ENCODE measurements around the gene CCDC158. TPM values are rescaled to one million over a fixed set of nuclear protein-coding genes. Genes with fewer than 3 reads are reported as not detected.

CCDC158 gene
- total and polyA plus RNA-seq, 2 experiments from 2014 or later, result 0.21 to 0.27 TPM

GRCh38 chr4:76442807-76443206 is 21.9 kb upstream of the CCDC158 start:
- Mint-ChIP-seq H3K27me3 (ENCODE audit: insufficient read depth, low read depth, poor library complexity) (peaks cover 5% of the 10 kb centered on the region), H3K4me1 (peaks cover 21% of the 10 kb centered on the region), H3K36me3 (ENCODE audit: low read depth) (peaks cover 3% of the 10 kb centered on the region; the same call in 1 of the 3 replicates), H3K4me3 (no peak overlapping the region), H3K27ac (peak overlapping the region; percentile 54), H3K9me3 (no peaks in the 10 kb centered on the region)
- no peaks in the 10 kb centered on the region for H3F3A ChIP-seq (replicated peaks; ENCODE audit: low read depth)
- H2AFZ ChIP-seq, result no peak overlapping the region
- no peaks in the 10 kb centered on the region for H3K36me3 ChIP-seq (ENCODE audit: insufficient read depth)
- H4K20me1 ChIP-seq (replicated peaks; ENCODE audit: insufficient read depth), result no peaks in the 10 kb centered on the region
- no peak overlapping the region for H3K27ac ChIP-seq (ENCODE audit: low read depth)
- TF ChIP-seq ZNF114 (CRISPR knock-in tag; IDR thresholded peaks at IDR 0.05) (no peak), ZNF462 (CRISPR knock-in tag; IDR thresholded peaks at IDR 0.05) (no peak), JUNB (IDR thresholded peaks at IDR 0.05; ENCODE audit: unreplicated experiment) (no peak), ZNF331 (CRISPR knock-in tag; IDR thresholded peaks at IDR 0.05; ENCODE audit: low read depth) (no peak), CREB1 (CRISPR knock-in tag; IDR thresholded peaks at IDR 0.05; ENCODE audit: low read depth) (no peak), POLR2AphosphoS5 (IDR thresholded peaks at IDR 0.05; ENCODE audit: low read depth) (no peak), EZH2phosphoT487 (IDR thresholded peaks at IDR 0.05; ENCODE audit: unreplicated experiment) (no peak), ETS1 (IDR thresholded peaks at IDR 0.05) (no peak), CTCF (conservative IDR thresholded peaks at IDR 0.05; ENCODE audit: low read depth in 2 of 2) (no peak), EZH2 (IDR thresholded peaks at IDR 0.05; ENCODE audit: low read depth, unreplicated experiment) (no peak), STAT1 (IDR thresholded peaks at IDR 0.05; ENCODE audit: unreplicated experiment) (no peak), REST (IDR thresholded peaks at IDR 0.05; ENCODE audit: unreplicated experiment) (no peak), NANOG (IDR thresholded peaks at IDR 0.05; ENCODE audit: borderline replicate concordance) (no peak)
- ATAC-seq (peak; percentile 65), DNase-seq (ENCODE audit: low spot score) (no peak)
- peak overlapping the region; percentile 45 for H3K4me2 ChIP-seq
- H3K4me3 ChIP-seq, result no peak overlapping the region
- no peaks in the 10 kb centered on the region for H3K9me2 ChIP-seq (ENCODE audit: insufficient read depth)
- H3K4me1 ChIP-seq (ENCODE audit: insufficient read depth), result peaks cover 11% of the 10 kb centered on the region
- H3K27me3 ChIP-seq (ENCODE audit: insufficient read depth), result no peaks in the 10 kb centered on the region
- no peaks in the 10 kb centered on the region for H3K79me2 ChIP-seq (replicated peaks; ENCODE audit: insufficient read depth)
